HCT116 (cell line): ENCODE results near the gene TSKU. TPM values are rescaled to one million over a fixed set of nuclear protein-coding genes. Genes with fewer than 3 reads are reported as not detected.
"Not testable (repeated sequence)": the region's sequence is repeated elsewhere in the genome, so short reads cannot be mapped to it uniquely, and the experiment has no call there.

Experiments used
- ATAC-seq: fragments of 200-7000 bp; cut with Tn5 transposase; 2 replicates; pipeline ENCODE4 v1.9.1; 2020; ENCODE audit warnings: mild to moderate bottlenecking, moderate library complexity
- BruUV-seq: library from RNA; stranded (reverse); fragments of 400-500 nt; replicated peaks from 2 replicates; lab custom pipeline; 2021; lab: Mats Ljungman, UMichigan
- CTCF ChIA-PET: fragments of 300-600 bp; sonication (Branson Sonifier 250); formaldehyde crosslinking; loops from one replicate; lab custom pipeline; 2021; ENCODE audit warnings: antibody characterized with exemption; lab: Charles Lee
- POLR2A ChIA-PET: fragments of 300-600, 350-600 bp; sonication (Branson Sonifier 250); formaldehyde crosslinking; loops from one replicate; lab custom pipeline; 2021; ENCODE audit warnings: antibody characterized with exemption; lab: Charles Lee
- RAD21 ChIA-PET, 2 experiments: fragments of 300-600 bp; sonication (Branson Sonifier 250); formaldehyde crosslinking; loops; one replicate each; lab custom pipeline; 2023; ENCODE audit warnings: low total read pairs in 2 of 2; ENCODE audit not compliant: uncharacterized antibody in 2 of 2, unreplicated experiment in 2 of 2, low non-redundant PET in 1 of 2; lab: Charles Lee
- DNase-seq: peaks from one replicate; pipeline ENCODE4 v3.0.0-alpha.2; 2010; ENCODE audit warnings: low read depth, low spot score
- H2AFZ ChIP-seq: fragments of 200-600 bp; shearing (Covaris generic), sonication (generic); 2 replicates; pipeline ENCODE4 v1.6.1; 2017; ENCODE audit warnings: low read depth, mixed run types, mixed read lengths, antibody characterized with exemption, low read length; ENCODE audit not compliant: poor library complexity, severe bottlenecking
- H3K27ac ChIP-seq: 2 replicates; pipeline ENCODE4 v1.5.1; 2012; ENCODE audit warnings: low read depth, low read length
- H3K27me3 ChIP-seq: fragments of 200-600 bp; sonication (generic); 2 replicates; pipeline ENCODE4 v1.6.1; 2016; ENCODE audit warnings: mixed run types, low read length, mixed read lengths; ENCODE audit not compliant: insufficient read depth
- H3K36me3 ChIP-seq, 2 experiments: fragments of 200-500 bp in 1 of 2; fragments of 200-600 bp in 1 of 2; sonication (Bioruptor generic) in 1 of 2; sonication (generic) in 1 of 2; 2 replicates each; pipeline versions ENCODE4 v1.5.1 to v1.6.1; 2014 to 2016; ENCODE audit warnings: low read length in 2 of 2, inconsistent platforms in 1 of 2, mixed read lengths in 1 of 2, mixed run types in 1 of 2; ENCODE audit not compliant: insufficient read depth in 2 of 2, control insufficient read depth in 1 of 2
- H3K4me1 ChIP-seq, 2 experiments: fragments of 200-600 bp in 1 of 2; sonication (generic) in 1 of 2; 2 replicates each; pipeline versions ENCODE4 v1.5.1 to v1.6.1; 2012 to 2017; ENCODE audit warnings: low read length in 2 of 2, inconsistent platforms in 1 of 2, mild to moderate bottlenecking in 1 of 2, mixed read lengths in 1 of 2, mixed run types in 1 of 2, moderate library complexity in 1 of 2; ENCODE audit not compliant: insufficient read depth in 2 of 2, control insufficient read depth in 1 of 2
- H3K4me2 ChIP-seq: fragments of 200-600 bp; sonication (generic); 2 replicates; pipeline ENCODE4 v1.6.1; 2017; ENCODE audit warnings: mixed run types, low read length, mixed read lengths
- H3K4me3 ChIP-seq, 2 experiments: fragments of 200-600 bp in 1 of 2; sonication (generic) in 1 of 2; replicated peaks in 1 of 2; 2 replicates each; pipeline ENCODE4 v1.5.1; 2011 to 2016; ENCODE audit warnings: low read length in 2 of 2, control low read depth in 1 of 2, low read depth in 1 of 2, mild to moderate bottlenecking in 1 of 2, mixed read lengths in 1 of 2, mixed run types in 1 of 2
- H3K79me2 ChIP-seq: fragments of 200-600 bp; sonication (generic); 2 replicates; pipeline ENCODE4 v1.6.1; 2017; ENCODE audit warnings: mild to moderate bottlenecking, mixed run types, low read length, moderate library complexity, mixed read lengths; ENCODE audit not compliant: insufficient read depth
- H3K9ac ChIP-seq: fragments of 200-600 bp; sonication (generic); 2 replicates; pipeline ENCODE4 v1.6.1; 2016; ENCODE audit warnings: low read length, mixed read lengths
- H3K9me2 ChIP-seq: fragments of 200-600 bp; sonication (generic), shearing (Covaris generic); 2 replicates; pipeline ENCODE4 v1.6.1; 2017; ENCODE audit warnings: mixed run types, mild to moderate bottlenecking, moderate library complexity; ENCODE audit not compliant: insufficient read depth
- H3K9me3 ChIP-seq, 2 experiments: fragments of 200-500 bp in 1 of 2; fragments of 200-600 bp in 1 of 2; sonication (Bioruptor generic) in 1 of 2; sonication (generic) in 1 of 2; 2 replicates each; pipeline ENCODE4 v1.6.1; 2014 to 2017; ENCODE audit warnings: low read length in 2 of 2, mixed read lengths in 2 of 2, inconsistent platforms in 1 of 2, low read depth in 1 of 2, mild to moderate bottlenecking in 1 of 2, mixed run types in 1 of 2, moderate library complexity in 1 of 2; ENCODE audit not compliant: control insufficient read depth in 1 of 2, insufficient read depth in 1 of 2
- H4K20me1 ChIP-seq: fragments of 200-600 bp; sonication (generic), shearing (Covaris generic); 2 replicates; pipeline ENCODE4 v1.6.1; 2017; ENCODE audit warnings: mixed run types, mild to moderate bottlenecking, moderate library complexity; ENCODE audit not compliant: insufficient read depth
- CEBPB ChIP-seq: IDR thresholded peaks from 2 replicates; pipeline ENCODE4 v1.6.1; 2012; ENCODE audit warnings: low read depth
- ELF1 ChIP-seq: IDR thresholded peaks from 2 replicates; pipeline ENCODE4 v1.6.1; 2012; ENCODE audit warnings: low read depth, borderline replicate concordance
- EZH2 ChIP-seq: fragments of 200-600 bp; sonication (generic); IDR thresholded peaks from 2 replicates; pipeline ENCODE4 v1.6.1; 2017; ENCODE audit warnings: antibody characterized with exemption, mixed run types
- EZH2phosphoT487 ChIP-seq: fragments of 200-600 bp; IDR thresholded peaks from 2 replicates; pipeline ENCODE4 v1.6.1; 2018; ENCODE audit warnings: antibody characterized with exemption, borderline replicate concordance
- RAD21 ChIP-seq: IDR thresholded peaks from 2 replicates; pipeline ENCODE4 v1.6.1; 2012; ENCODE audit warnings: low read depth, mild to moderate bottlenecking
- REST ChIP-seq: IDR thresholded peaks from 2 replicates; pipeline ENCODE4 v1.6.1; 2012; ENCODE audit warnings: low read depth
- TCF7L2 ChIP-seq: IDR thresholded peaks from 2 replicates; pipeline ENCODE4 v1.7.0; 2011; ENCODE audit warnings: borderline replicate concordance, inconsistent platforms; ENCODE audit not compliant: insufficient read depth, insufficient read length; ENCODE audit errors: extremely low read depth
- intact Hi-C: fragments of 100-400 bp; cut with micrococcal nuclease; formaldehyde crosslinking; loops from 2 replicates; pipeline ENCODE4 v1.10.0; 2022
- total RNA-seq: library from RNA; stranded (reverse); gene quantifications from one replicate; pipeline ENCODE4 v1.2.1, GENCODE V29; 2021; ENCODE audit not compliant: unreplicated experiment

Gene TSKU
- total RNA-seq, 1 experiment from 2014 or later = 21.9 TPM

DNA sequence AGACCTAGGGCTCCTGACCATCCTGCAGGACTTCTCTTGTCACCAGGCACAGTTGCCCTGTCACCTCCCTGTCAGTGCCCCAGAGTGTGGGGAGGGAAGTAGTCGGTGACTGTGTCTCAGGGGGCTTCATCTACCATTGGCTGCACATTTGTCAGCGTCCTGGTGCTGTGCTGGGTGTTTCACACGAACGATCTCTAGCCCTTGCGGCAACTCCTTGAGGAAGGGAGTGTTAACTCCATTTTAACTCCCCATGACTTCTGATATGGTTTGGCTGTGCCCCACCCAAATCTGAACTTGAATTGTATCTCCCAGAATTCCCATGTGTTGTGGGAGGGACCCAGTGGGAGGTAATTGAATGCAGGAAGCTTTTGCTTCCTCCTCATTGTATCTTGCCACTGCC, 7.1 kb downstream of the TSKU start:
- Histone ChIP-seq H3K4me3 (no peak overlapping the region), H3K27ac (no peak overlapping the region), H3K27me3 (no peaks in the 10 kb centered on the region), H3K9me2 (no peaks in the 10 kb centered on the region), H2AFZ (no peak overlapping the region), H3K79me2 (peaks cover 87% of the 10 kb centered on the region), H4K20me1 (peaks cover 10% of the 10 kb centered on the region; the same call in 1 of the 2 replicates), H3K4me1 (peaks cover 51 to 75% of the 10 kb centered on the region in 2 experiments), H3K4me2 (peak overlapping the region; percentile 21; the same call in 1 of the 2 replicates), H3K9me3 (no peaks in the 10 kb centered on the region), H3K9ac (no peak overlapping the region), H3K36me3 (no peaks in the 10 kb centered on the region)
- CTCF ChIA-PET = no interaction called here
- DNase-seq (no peak), ATAC-seq (no peak)
- TF ChIP-seq ELF1 (no peak), REST (no peak), CEBPB (no peak), EZH2phosphoT487 (no peak), EZH2 (no peak), RAD21 (no peak), TCF7L2 (no peak)
- intact Hi-C loops = no loop called here
- no TSS peak for BruUV-seq
- RAD21 ChIA-PET = no interaction called here
- POLR2A ChIA-PET = no interaction called here

GRCh38 chr11:76791002-76791770, 8.0 kb downstream of the TSKU start:
- H3K4me2 ChIP-seq, H4K20me1 ChIP-seq, intact Hi-C loops, H3K27me3 ChIP-seq, H3K9me2 ChIP-seq, H3K36me3 ChIP-seq, RAD21 ChIA-PET, ATAC-seq, H3K9ac ChIP-seq, BruUV-seq, H3K9me3 ChIP-seq, H2AFZ ChIP-seq, H3K4me3 ChIP-seq, DNase-seq, POLR2A ChIA-PET, H3K27ac ChIP-seq: not testable (repeated sequence)
- Histone ChIP-seq H3K79me2 (peaks cover 77% of the 10 kb centered on the region), H3K4me1 (peaks cover 42 to 66% of the 10 kb centered on the region in 2 experiments)
- CTCF ChIA-PET = interaction anchor here (1.0 kb wide), 1 partner anchor 9 kb away, joined by 3 read pairs; no protein-coding TSS in a partner anchor
